ENCODE data around the gene SPON1.

SPON1 gene

GRCh38 chr11:14127679-14128078, 165.2 kb downstream of the SPON1 start:
- TF ChIP-seq CTCF (IDR thresholded peaks at IDR 0.05; ENCODE audit: extremely low read depth, missing control alignments): no peak
- DNase-seq (ENCODE audit: low spot score): no peak

GRCh38 chr11:14132312-14132711, 169.8 kb downstream of the SPON1 start:
- no peak for DNase-seq (ENCODE audit: low spot score)
- TF ChIP-seq CTCF (IDR thresholded peaks at IDR 0.05; ENCODE audit: extremely low read depth, missing control alignments): no peak

GRCh38 chr11:14133381-14133780, 170.9 kb downstream of the SPON1 start:
- no peak for DNase-seq (ENCODE audit: low spot score)
- no peak for TF ChIP-seq CTCF (IDR thresholded peaks at IDR 0.05; ENCODE audit: extremely low read depth, missing control alignments)

- TF ChIP-seq CTCF (IDR thresholded peaks at IDR 0.05; ENCODE audit: extremely low read depth, missing control alignments): no peak
- no peak for DNase-seq (ENCODE audit: low spot score)
Observed at GRCh38 chr11:14136561-14136960, 174.0 kb downstream of the SPON1 start.

GRCh38 chr11:14137284-14137683, 174.8 kb downstream of the SPON1 start:
- TF ChIP-seq CTCF (IDR thresholded peaks at IDR 0.05; ENCODE audit: extremely low read depth, missing control alignments): no peak

GRCh38 chr11:14140991-14141390, 178.5 kb downstream of the SPON1 start:
- no peak for DNase-seq (ENCODE audit: low spot score)
- no peak for TF ChIP-seq CTCF (IDR thresholded peaks at IDR 0.05; ENCODE audit: extremely low read depth, missing control alignments)

More at GRCh38 chr11:14137284-14137683, 174.8 kb downstream of the SPON1 start:
- no peak for DNase-seq (ENCODE audit: low spot score)

GRCh38 chr11:14141676-14142075, 179.2 kb downstream of the SPON1 start:
- TF ChIP-seq CTCF (IDR thresholded peaks at IDR 0.05; ENCODE audit: extremely low read depth, missing control alignments): no peak
- no peak for DNase-seq (ENCODE audit: low spot score)

Measured in GM20000 (cell line).